Right hindlimb (tissue), 1 donor: ENCODE data around the gene SNX24.
"Not testable (repeated sequence)": the region's sequence is repeated elsewhere in the genome, so short reads cannot be mapped to it uniquely, and the experiment has no call there.

Source experiments
- DNase-seq: peaks from one replicate; pipeline ENCODE4 v3.0.0-alpha.2; 2018

The SNX24 gene

DNA sequence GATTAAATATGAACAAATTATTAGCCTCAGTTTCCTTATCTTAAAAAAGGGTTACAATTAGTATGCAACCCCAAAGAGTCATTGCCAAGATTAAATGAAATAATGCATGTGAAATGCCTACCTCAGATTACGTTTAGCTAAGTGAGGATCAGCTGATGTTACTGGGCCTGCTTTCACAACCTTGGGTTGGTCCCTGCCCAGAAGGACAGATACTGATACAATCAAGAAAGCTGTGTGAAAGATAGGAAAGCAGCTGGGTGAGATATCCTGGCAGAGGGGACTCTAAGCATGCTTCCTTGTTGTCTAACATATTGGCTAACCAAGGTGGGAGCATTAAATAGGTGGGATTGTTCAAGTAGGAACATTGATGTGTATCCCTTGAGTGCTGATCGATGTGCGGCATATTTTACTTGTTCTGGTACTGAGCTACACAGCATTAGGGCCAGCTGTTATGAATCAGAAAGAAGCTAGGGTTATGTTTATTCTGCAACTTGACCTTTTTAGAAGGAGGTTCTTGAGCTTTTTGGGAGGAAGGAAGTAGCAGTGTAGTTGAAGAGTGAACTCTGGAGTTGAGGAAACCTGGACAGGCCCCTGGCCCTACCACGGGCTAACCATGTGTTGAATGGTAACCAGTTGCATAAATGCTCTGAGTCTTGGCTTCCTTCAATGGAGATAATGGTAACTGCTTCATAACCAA, 28.9 kb downstream of the SNX24 start:
- no peak for DNase-seq

DNA sequence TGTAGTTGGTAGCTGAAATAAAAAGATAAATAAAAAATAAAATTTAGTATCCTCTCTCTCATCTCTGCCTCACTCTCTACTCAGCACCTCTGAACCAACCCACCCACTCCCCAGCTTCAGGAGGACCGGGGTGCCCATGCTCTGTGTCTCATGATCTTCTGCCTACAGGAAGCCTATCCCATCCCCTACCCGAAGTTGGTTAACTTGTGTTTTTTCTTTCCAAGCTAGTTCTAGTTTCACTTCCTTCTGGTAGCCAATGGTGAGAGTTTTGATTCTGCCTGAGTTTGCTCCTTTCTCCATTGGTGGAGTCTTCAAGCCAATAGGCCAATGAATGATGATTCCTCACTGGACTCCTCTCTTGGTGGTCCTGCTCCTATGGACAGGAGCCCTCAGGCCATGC, 32.1 kb downstream of the SNX24 start:
- no peak for DNase-seq

DNA sequence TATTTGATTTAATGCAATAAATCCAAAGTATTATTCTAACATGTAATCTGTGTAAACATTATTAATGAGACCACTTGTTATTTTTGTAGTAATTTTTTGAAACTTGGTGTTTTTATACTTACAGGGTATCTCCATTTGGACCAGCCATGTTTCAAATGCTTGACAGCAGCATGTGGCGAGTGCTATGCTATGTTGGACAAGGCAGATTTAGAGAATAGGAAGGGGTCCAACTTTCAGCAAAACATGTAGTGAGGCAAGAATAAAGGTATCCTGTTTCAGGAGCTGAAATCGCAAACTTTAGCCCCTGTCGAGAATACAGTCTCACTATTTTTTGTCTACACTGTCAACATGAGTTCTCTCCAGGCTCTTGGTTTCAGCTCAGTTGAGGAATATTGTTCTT, 33.7 kb downstream of the SNX24 start:
- no peak for DNase-seq

DNA sequence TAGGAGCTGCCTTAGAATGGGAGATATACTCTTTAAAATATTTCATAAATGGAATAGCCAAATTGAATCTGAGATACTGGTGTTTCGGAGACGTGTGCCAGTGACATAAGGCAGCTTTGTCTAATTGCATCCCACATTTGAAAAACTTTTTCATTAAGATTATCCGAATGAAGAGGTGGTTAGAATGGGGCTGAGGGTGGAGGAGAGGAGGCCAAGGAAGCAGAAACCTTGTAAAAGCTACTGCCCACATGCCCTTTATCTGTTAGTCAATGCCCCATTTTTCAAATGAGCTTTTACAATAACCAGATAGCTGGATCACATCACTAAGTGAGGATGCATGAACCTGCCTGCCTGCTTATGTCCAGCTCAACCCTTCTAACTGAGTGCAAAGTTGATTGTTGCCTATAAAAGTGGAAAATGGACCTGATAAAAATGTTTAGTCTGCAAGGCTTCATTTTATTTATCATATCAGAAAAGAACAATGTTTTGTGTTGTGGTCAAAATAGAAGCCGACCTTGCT, 34.8 kb downstream of the SNX24 start:
- DNase-seq: no peak

DNA sequence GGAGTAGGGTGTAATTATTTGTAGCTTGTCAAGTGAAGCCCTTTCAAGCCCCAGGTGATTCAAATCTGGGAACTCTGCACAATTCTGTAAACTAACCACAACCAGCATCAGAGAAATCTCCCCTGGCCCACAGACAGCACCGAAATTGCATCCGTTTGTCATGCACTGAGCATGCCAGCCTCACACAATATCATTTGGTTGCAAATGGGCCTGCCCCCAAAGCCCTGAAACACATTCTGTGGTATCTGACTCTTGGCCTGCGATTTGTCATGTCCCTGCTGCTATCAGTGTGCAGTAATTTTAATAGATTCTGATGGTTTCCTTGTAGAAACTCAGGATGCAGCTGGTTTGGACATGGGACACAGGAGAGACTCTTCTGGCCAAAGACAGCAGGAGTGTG, 35.3 kb downstream of the SNX24 start:
- DNase-seq: no peak

DNA sequence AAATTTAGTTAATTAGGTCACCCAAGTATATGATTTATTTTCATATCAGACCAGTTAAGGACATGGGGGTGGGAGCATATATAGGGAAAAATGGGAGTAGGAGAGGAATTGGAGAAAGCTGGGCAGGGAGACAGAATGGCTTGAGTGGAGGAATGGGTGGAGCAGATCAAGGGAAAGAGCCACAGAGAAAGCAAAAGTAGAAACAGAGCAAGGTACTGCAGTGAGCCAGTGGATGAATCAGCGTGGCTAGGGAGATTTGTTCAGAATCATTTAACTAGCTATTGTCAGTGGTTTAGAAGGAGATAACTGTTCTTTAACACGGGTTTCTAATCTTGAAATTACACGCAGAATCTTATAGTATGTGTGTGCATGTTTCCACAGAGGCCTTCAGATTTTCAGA, 37.4 kb downstream of the SNX24 start:
- DNase-seq: no peak

DNA sequence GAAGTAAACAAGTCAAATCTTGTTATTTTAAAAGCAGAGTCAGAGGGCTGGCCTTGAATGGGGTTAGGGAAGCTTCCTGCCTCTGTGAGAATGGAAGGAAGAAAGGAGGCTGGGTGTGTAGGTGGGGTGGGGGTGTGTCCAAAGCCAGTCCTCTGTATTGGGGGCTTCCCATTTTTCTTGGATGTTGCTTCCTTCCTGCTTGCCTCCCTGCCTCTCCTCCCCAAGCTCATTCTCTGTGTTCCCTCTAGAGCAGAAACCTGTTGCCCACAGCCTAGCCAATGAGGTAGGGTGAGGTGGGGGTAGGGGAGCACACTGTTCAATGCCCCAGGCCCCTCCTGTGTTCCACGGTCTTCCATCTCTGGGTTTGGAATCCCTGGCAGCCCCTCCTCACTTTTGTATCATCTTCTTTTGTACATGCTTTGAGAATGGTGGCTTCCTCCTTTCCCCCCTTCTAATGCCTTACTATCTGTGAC, 39.7 kb downstream of the SNX24 start:
- DNase-seq: no peak

DNA sequence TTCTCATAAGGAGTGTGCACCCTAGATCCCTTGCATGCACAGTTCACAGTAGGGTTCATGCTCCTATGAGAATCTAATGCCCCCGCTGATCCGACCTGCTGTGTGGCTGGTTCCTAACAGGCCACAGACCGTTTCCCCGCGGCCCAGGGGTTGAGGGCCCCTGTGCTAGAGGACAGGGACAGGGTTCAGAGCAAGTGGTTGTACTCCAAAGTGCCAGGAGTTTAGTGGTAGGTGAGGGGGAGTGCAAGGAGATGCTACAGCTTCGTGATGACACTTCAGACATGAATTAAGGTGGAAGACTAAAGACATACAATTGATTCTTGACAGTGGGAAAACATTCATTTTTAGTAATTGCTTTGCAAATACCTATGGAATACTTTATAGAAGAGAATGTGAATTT, 40.5 kb downstream of the SNX24 start:
- DNase-seq: no peak

DNA sequence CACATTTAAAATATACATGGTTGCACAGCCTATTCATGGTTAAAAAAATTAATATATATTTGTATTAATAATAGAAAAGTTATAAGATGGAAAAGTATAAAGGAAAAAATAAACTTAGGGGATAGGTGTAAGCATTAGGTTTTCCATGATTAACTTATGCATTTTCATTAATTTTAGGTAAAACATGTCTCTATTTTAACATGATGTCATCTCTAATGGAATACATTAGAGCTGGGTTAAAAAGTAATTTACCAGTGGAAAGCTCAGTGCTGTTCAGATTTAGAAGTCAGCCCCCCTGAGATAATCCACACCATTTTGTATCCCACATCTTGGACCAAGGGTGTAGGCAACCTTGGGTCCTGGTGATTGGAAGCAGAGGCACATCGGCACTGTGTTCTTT, 49.7 kb downstream of the SNX24 start:
- DNase-seq: no peak

DNA sequence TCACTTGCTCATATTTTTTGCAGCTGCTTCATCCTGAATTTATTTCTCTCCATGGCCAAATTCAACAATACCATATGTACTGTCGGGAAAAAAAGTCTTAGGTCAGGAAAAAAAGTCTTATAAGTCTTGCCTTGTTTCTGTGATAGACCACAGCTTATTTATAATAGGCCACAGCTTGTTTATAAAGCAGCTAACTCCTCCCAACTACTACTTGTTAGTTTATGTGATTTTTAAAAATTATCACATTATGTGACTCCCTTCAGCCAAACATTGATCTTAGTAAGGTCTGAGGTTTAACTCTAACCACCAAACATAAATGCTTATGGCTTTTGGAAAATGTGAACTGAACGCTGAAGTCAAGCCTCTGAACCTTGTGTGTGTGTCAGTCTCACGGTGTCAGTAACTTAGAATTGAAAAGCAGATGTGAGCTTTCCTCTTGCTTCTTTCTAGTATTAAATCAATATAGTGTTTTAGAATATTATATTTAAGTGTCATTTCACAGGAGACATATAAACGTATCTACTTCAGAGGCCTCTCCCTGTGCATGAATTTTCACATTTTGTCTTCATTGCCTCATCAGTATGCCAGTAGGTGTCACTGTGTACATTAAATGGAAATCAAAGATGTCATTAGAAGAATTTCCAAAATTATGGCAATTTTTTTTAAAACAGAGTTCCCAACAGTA, 51.3 kb downstream of the SNX24 start:
- no peak for DNase-seq

DNA sequence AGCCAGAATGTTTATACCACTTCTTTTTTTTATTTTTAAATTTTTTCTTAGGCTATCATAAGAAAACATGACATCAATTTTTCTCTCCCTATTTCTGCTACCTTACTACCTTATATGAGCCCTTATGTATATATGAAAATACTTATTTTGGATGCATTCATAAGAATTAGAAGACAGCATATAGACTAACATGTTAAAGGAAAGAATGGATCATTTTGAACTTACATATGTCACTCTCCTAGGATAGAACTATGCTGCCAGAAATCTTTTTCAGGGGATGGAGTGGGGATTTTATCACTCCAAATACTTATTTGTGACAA, 51.8 kb downstream of the SNX24 start:
- DNase-seq: no peak

DNA sequence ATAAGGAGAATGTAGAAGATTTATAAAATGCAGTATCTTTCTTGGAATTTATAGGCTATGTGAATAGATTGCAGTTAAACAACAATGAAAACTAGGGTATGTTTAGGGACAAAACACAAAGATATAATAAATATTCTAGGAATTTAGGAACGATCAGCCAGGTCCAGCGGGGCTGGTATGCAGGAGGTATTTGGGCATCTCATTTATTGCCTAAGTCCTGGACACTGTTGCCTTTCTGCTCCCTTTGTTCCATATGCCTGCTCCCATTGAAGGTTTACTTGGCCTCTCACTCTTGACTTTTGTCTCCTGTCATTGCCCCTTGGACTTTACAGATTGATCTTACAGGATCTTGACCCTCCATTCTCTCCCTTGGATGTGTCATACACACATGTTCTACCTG, 55.9 kb downstream of the SNX24 start:
- no peak for DNase-seq

DNA sequence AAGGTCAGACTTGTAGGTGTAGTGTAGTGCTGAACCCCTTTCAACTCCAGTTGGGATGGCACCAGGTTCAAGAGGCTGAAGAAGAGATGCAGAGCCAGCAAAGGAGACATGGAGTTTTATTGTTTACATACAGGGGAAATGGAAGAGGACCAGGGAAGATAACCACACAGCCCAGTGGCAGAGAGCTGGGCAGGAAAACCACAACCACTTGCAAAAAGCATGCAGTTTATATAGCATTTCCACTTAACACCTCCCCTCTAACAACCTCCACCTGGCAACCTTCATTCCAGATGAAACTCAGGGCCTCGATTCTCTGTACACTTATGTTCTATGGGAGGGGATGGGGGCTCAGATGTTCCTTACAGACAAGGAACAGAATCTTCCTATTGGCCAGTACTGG, 56.9 kb downstream of the SNX24 start:
- no peak for DNase-seq

DNA sequence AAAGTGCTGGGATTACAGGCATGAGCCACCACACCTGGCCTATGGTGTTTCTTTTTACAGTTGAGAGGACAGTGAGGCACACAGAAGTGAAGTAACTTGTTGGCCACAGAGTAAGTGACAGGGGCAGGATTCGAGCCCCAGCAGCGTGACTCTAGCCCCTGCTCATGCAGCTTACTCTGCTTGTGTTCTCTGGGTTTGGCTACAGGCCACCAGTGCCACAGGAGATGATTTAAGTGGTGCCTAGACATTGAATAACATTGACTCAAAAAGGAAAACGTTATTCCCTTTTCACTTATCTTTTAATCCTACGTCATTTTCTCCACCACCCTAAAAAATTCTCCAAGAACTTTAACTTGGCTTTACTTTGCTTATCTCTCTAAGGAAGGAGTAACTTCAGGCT, 61.4 kb downstream of the SNX24 start:
- no peak for DNase-seq

DNA sequence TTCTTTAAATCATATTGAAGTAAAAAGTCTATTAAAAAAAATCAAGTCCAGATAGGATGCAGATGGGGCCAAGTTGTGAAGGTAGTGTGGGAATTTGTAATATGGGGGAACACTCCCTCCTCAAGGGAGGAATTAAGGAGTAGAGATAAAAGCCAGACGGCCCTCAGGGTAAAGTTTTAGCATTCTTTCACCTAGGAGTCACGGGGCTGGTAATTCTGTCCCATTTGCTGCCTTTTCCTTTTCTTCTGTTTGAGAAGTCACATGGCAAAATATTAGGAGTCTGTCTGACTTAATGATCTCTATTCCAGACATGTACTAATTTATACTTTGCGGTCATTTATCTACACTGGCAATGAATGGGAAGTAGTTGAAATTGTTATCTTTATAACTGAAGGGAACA, 61.9 kb downstream of the SNX24 start:
- no peak for DNase-seq

DNA sequence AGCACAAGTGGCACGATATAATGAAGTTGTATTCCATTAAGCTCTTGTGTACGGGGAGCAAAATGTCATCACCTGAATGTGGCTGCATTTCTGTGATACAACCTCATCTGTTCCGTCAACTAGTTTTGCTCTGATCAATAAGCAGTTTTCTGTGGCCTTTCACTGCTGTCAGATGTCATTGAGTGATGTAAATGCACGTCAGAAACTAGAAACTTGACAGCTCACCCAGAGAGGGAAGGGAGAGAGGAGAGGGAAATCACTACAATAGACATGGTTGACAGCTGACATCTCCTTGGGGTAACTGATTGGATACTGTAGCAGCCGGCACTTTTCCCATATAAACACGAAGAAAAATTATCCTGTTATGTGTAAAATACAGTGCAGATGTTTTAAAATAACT, 62.7 kb downstream of the SNX24 start:
- DNase-seq: no peak

DNA sequence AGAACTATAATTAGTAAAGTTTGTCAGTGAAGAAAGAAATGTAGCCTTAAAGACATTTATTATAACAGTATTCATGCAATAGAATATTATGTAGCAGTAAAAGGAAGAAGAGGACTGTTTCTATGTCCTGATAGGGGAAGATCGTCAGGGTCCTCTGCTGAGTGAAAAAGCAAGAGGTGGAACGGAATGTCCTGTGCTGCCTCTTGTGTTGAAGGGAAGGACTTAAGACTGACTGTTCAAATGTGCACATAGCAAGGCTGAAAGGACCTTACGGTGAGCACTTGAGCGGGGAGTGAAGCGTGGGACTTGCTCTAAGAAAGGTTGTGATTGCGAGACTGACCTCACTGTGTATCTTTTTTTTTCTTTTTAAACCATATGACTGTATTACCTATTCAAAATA, 63.2 kb downstream of the SNX24 start:
- DNase-seq: no peak

DNA sequence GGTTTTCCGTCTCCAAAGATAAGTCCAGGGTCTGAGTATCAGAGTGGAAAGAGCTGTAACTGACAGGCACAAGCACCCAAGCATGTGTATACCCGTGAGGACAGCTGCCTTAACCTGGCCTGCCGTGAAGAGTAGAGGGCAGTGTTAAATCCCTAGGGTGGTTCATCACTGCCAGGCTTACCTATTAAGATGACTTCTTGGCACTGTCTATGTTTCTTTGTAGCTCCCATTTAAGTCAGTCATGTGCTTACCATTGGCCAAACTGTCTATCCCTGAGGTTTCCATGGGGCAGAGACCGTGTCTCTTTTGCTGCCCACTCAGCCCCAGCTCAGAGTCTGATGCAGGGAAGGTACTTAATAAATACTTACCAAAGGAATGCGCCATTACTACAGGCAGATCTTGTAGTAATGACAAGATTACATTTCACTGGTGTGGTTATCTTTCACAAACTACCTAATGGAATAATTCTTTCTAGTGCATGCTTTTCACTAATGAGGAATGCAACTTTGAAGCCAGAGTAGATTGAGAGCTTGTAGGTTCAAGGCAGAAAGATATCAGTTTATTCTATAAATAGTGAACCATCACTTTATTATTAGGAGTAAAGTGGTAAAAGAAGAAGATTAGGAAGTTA, 64.2 kb downstream of the SNX24 start:
- DNase-seq: no peak

DNA sequence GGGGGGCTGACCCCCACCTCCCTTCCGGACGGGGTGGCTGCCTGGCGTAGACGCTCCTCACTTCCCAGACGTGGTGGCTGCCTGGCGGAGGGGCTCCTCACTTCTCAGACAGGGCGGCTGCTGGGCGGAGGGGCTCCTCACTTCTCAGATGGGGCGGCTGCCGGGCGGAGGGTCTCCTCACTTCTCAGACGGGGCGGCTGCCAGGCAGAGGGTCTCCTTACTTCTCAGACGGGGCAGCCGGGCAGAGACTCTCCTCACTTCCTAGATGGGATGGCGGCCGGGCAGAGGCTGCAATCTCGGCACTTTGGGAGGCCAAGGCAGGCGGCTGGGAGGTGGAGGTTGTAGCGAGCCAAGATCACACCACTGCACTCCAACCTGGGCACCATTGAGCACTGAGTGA, 68.0 kb downstream of the SNX24 start:
- DNase-seq: not testable (repeated sequence)

DNA sequence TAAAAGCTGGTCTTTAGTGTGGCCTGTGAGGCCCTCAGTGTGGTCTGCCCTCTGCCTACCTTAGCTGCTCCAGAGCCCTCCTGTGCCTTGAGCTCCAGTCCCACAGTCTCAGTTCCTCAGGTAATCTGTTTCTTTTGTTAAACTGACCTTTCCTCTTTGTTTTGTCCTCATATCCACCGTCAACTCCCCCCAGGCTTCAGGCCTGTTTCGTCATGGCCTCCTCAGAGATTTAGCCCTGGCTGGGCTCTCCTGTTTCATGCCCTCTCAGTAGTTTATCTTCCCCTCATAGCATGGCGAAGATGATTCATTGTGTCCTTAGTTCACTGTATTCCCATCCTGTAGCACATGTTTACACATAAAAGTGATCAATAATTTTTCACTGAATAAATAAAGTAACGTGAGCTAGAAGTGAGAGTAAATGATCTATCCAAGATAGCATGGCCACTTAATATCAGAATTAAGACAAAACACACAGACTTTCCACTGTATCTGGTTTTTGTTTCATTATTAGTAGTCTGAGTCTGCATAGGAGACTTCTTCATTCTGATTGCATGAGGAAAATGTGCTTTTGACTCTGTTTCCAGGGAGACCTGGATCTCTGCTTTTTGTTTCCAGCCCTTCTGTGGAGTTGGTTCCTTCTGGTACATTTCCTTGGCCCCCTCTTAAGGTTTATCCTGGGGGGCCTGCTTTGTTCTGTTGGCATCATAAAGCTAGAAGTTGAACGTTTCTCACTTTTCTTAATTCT, 70.5 kb downstream of the SNX24 start:
- DNase-seq: no peak

DNA sequence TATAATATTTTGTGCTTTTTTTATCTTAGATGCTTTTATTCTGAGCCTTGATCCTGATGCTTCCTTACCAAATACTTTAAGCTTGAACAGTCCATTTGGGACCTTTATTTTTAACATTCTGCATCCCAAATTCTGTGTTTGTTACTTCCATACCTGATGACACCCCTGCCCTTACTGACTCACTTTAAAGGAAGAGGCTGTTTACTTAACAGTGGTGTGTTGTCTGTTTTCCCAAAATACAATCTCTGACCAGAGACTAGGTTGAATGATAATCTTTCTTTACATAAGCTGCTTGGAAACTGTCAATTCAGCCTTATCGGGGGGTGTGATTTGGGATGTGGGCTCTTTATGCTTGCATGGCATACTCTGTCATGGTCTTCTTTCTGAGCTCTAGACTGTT, 71.1 kb downstream of the SNX24 start:
- DNase-seq: no peak

DNA sequence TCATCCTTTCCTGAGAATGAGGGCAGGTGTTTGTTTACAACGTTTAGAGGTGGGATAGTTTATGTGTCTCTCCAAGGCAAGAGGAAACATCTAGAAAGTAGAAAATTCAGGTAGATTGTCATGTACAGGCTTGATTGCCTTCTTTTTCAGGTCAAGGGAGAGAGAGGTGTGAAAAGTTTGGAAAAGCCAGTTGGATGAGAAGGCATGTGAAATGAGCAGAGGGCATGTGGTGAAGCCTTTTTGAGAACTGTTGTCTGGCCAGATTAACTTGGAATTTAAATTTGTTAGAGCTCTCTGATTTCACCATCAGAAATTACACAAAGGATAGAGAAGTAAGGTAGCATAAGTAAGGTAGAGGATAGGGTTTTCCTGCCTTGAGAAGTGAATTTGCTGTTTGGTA, 74.6 kb downstream of the SNX24 start:
- no peak for DNase-seq

DNA sequence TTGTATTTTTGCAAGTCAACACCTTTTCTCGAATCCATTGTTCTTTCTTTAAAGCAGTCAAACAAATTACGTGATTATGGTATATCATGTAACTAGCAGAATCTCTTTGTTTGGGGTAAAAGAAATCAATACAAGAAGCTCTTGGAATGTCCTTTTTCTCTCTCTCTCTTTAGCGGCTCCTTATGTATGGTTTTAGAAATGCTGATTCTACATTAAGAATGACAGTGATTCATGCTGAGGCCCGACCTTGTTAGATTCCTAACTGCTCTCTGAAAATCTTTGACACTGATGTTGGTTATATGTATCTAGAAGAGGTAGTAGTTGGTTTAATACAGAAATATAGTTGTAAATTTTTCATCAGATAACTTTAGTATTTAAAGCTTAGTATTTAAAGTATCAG, 76.4 kb downstream of the SNX24 start:
- DNase-seq: no peak

DNA sequence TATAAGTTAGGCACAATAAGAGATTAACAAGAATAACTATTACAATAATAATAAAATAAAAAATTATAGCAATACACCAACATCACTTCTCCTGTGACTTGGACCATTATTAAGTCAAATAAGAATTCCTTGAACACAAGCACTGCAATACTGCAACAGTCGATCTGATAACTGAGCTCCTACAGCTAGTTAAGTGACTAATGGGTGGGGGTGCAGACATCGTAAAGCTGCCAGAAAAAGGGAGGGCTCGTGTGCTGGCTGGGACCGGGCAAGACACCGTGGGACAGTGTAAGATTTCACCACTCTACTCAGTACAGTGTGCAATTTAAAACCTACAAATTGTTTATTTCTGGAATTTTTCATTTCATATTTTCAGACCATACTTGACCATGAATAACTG, 78.8 kb downstream of the SNX24 start:
- no peak for DNase-seq
